Measurements from ENCODE around the gene ERBIN. TPM values are rescaled to one million over a fixed set of nuclear protein-coding genes. Genes with fewer than 3 reads are reported as not detected.
A peak's percentile ranks its signal among the peaks of the same experiment; 100 is the strongest.
"Not testable (repeated sequence)": the region's sequence is repeated elsewhere in the genome, so short reads cannot be mapped to it uniquely, and the experiment has no call there.

Gene ERBIN
- total RNA-seq, 1 donor from 2014 or later = 91.9 TPM

DNA sequence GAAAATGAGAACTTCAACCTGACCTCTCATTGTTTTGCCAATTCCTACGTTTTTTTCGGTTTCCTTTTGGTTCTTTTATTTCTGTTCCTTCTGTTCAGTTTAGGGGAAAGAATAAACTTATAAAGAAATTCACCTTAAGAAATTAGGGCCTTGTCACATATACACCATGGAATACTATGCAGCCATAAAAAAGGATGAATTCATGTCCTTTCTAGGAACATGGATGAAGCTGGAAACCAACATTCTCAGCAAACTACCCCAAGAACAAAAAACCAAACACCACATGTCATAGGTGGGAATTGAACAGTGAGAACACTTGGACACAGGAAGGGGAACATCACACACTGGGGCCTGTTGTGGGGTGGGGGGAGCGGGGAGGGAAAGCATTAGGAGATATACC lies 46.5 kb downstream of the ERBIN start:
- not testable (repeated sequence) for H3K9ac ChIP-seq (ENCODE audit: low read depth in 1 of 3, low read length in 3 of 3); H3K36me3 ChIP-seq (ENCODE audit: control insufficient read depth in 3 of 3, insufficient read depth in 3 of 3, low read length in 3 of 3); H3K4me3 ChIP-seq (ENCODE audit: low read length in 3 of 3); H3K9me3 ChIP-seq (ENCODE audit: control insufficient read depth in 3 of 3, low read length in 3 of 3); H3K27me3 ChIP-seq (ENCODE audit: control insufficient read depth in 3 of 3, insufficient read depth in 3 of 3, low read length in 3 of 3)
- peaks cover 13 to 32% (median 16%) of the 10 kb centered on the region in 3 donors for H3K4me1 ChIP-seq (ENCODE audit: control insufficient read depth in 3 of 3, insufficient read depth in 3 of 3, low read length in 3 of 3)
- H3K27ac ChIP-seq (ENCODE audit: low read depth, low read length) = peak overlapping the region; percentile 12

DNA sequence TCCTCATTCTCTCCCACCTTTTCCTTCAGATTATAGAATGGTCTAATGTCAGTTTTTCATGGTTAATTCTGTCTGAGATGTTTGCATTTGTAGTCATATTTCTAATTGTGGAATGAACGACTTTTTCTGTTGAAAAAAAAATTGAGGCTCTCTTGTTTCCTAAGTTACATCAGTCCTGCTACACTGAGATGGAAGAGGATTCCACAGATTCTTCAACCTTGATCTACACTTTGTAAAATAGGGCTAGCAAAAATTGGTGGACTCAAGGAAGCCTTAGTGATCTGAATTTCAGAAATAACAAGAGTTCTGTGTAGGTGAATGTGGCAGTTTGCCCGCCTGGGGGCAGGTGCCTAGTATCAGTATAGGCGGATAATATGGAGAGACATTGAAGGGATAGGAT lies 51.9 kb downstream of the ERBIN start:
- Histone ChIP-seq H3K27ac (ENCODE audit: low read depth, low read length) (no peak overlapping the region), H3K9ac (ENCODE audit: low read depth in 1 of 3, low read length in 3 of 3) (no peak overlapping the region), H3K36me3 (ENCODE audit: control insufficient read depth in 3 of 3, insufficient read depth in 3 of 3, low read length in 3 of 3) (no peaks in the 10 kb centered on the region), H3K4me1 (ENCODE audit: control insufficient read depth in 3 of 3, insufficient read depth in 3 of 3, low read length in 3 of 3) (peaks cover 0 to 3% (median 2%) of the 10 kb centered on the region in 3 donors), H3K27me3 (ENCODE audit: control insufficient read depth in 3 of 3, insufficient read depth in 3 of 3, low read length in 3 of 3) (no peaks in the 10 kb centered on the region), H3K9me3 (ENCODE audit: control insufficient read depth in 3 of 3, low read length in 3 of 3) (no peaks in the 10 kb centered on the region), H3K4me3 (ENCODE audit: low read length in 3 of 3) (no peak overlapping the region)

DNA sequence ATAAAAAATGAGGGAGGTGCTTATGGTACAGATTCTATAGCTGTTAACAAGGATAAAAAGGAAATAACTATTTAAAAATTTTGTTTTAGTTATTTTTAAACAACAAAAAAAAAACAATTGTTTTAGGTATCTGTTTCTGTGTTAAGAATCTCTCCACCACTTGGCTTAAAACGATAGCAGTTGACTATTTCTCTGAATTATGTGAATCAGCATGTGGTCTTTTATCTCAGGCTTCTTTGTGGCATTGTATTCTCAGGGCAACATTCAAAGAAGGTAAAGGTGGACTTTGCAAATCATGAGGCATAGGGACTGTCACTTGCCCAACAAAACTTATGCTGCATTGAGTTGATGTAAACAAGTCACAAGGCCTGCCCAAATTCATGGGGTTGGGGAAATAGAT lies 55.2 kb downstream of the ERBIN start:
- Histone ChIP-seq H3K27me3 (ENCODE audit: control insufficient read depth in 3 of 3, insufficient read depth in 3 of 3, low read length in 3 of 3) (no peaks in the 10 kb centered on the region), H3K9ac (ENCODE audit: low read depth in 1 of 3, low read length in 3 of 3) (no peak overlapping the region), H3K9me3 (ENCODE audit: control insufficient read depth in 3 of 3, low read length in 3 of 3) (no peaks in the 10 kb centered on the region), H3K4me1 (ENCODE audit: control insufficient read depth in 3 of 3, insufficient read depth in 3 of 3, low read length in 3 of 3) (peaks cover 8 to 13% (median 11%) of the 10 kb centered on the region in 3 donors), H3K4me3 (ENCODE audit: low read length in 3 of 3) (no peak overlapping the region), H3K27ac (ENCODE audit: low read depth, low read length) (no peak overlapping the region), H3K36me3 (ENCODE audit: control insufficient read depth in 3 of 3, insufficient read depth in 3 of 3, low read length in 3 of 3) (no peaks in the 10 kb centered on the region)

DNA sequence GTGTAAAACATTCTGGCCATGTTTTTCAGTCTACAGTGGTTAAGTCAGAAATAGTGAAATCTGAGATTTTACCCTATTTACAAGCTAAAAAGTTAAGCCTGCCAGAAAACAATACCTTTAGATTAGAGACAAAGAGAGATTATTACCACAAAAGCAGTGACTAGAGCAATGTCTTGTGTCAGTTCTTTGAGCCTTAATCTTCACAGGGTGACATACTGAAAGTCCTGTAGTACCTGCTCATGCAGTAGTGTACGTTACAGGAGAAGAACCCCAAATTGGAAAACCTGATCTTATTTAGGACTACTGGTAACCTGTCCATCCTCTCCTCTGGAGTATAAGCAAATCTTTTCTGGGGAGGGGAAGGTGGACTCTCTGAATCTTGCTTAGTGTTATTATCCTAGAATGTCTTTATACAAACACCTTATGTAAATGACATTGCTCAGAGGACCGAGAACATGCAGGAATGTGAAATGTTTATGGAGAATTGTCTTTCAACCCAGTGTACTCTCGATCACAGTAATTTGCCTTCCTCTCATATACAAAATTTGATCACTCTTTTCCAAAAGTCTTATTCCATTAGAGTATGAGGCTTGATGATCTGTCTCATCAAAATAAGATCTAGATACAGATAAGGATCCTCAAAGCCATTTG lies 55.7 kb downstream of the ERBIN start:
- Histone ChIP-seq H3K9ac (ENCODE audit: low read depth in 1 of 3, low read length in 3 of 3) (no peak overlapping the region), H3K4me3 (ENCODE audit: low read length in 3 of 3) (no peak overlapping the region), H3K27ac (ENCODE audit: low read depth, low read length) (no peak overlapping the region), H3K36me3 (ENCODE audit: control insufficient read depth in 3 of 3, insufficient read depth in 3 of 3, low read length in 3 of 3) (no peaks in the 10 kb centered on the region), H3K4me1 (ENCODE audit: control insufficient read depth in 3 of 3, insufficient read depth in 3 of 3, low read length in 3 of 3) (peaks cover 8 to 13% (median 11%) of the 10 kb centered on the region in 3 donors), H3K9me3 (ENCODE audit: control insufficient read depth in 3 of 3, low read length in 3 of 3) (no peaks in the 10 kb centered on the region), H3K27me3 (ENCODE audit: control insufficient read depth in 3 of 3, insufficient read depth in 3 of 3, low read length in 3 of 3) (no peaks in the 10 kb centered on the region)

DNA sequence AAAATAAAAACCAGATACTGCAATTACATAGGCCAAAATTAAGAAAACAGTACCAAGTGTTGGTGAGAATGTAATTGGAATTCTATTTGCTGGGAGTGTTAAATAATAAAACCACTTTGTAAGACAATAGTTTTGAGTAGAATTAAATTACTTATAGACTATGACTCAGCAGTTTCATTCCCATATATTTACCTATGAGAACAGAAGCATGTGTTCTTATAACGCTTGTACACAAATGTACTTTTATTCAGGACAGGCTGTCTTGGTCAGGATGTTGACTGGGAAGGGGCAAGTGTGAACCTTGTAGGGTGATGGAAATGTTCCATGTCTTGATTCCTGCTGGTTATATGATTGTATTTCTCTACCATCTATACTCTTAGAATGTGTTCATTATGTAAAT lies 56.3 kb downstream of the ERBIN start:
- H3K9ac ChIP-seq (ENCODE audit: low read depth in 1 of 3, low read length in 3 of 3) = no peak overlapping the region
- peaks cover 8 to 13% (median 11%) of the 10 kb centered on the region in 3 donors for H3K4me1 ChIP-seq (ENCODE audit: control insufficient read depth in 3 of 3, insufficient read depth in 3 of 3, low read length in 3 of 3)
- H3K27me3 ChIP-seq (ENCODE audit: control insufficient read depth in 3 of 3, insufficient read depth in 3 of 3, low read length in 3 of 3) = no peaks in the 10 kb centered on the region
- H3K27ac ChIP-seq (ENCODE audit: low read depth, low read length) = no peak overlapping the region
- H3K9me3 ChIP-seq (ENCODE audit: control insufficient read depth in 3 of 3, low read length in 3 of 3) = no peaks in the 10 kb centered on the region
- H3K4me3 ChIP-seq (ENCODE audit: low read length in 3 of 3) = no peak overlapping the region
- no peaks in the 10 kb centered on the region for H3K36me3 ChIP-seq (ENCODE audit: control insufficient read depth in 3 of 3, insufficient read depth in 3 of 3, low read length in 3 of 3)

DNA sequence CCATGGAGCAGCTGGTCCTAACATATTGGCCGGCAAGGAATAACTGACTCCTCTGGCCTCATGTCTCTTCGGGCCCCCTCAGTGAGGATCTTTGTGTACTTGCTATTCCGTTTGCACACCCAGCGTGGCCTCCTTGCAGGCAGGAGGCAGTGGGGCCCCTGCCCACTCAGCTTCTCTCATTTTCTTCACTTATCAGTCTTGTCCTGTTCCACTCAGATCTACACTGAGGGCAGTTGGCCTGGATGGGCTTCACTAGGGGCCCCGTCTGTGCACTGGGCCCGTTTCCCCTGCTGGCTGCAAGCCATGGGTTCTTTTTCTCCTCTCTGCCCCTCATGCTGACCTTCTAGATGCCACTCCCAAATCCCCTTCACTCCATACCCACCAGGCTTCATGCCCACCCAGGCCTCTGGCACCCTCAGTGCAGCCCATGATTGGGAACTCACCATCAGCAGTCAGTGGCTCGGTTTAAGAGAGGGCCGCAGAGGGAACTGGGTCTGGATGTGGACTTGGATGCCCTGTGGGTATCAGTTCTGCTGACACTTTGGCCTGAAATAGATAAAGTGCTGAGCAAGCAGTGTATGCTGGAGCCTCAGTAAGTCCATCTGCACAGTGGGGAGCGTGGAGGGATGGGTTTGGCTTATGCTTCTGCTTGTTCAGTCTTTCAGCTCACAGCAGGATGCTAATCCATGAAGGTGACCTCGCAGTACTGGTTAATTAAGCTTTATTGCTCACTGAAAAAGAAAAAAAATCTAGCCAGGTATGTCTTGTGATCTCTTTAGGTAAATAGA lies 57.9 kb downstream of the ERBIN start:
- Histone ChIP-seq H3K9ac (ENCODE audit: low read depth in 1 of 3, low read length in 3 of 3) (no peak overlapping the region), H3K4me3 (ENCODE audit: low read length in 3 of 3) (no peak overlapping the region), H3K27me3 (ENCODE audit: control insufficient read depth in 3 of 3, insufficient read depth in 3 of 3, low read length in 3 of 3) (no peaks in the 10 kb centered on the region), H3K36me3 (ENCODE audit: control insufficient read depth in 3 of 3, insufficient read depth in 3 of 3, low read length in 3 of 3) (no peaks in the 10 kb centered on the region), H3K27ac (ENCODE audit: low read depth, low read length) (no peak overlapping the region), H3K4me1 (ENCODE audit: control insufficient read depth in 3 of 3, insufficient read depth in 3 of 3, low read length in 3 of 3) (peaks cover 8 to 13% (median 11%) of the 10 kb centered on the region in 3 donors), H3K9me3 (ENCODE audit: control insufficient read depth in 3 of 3, low read length in 3 of 3) (no peaks in the 10 kb centered on the region)

DNA sequence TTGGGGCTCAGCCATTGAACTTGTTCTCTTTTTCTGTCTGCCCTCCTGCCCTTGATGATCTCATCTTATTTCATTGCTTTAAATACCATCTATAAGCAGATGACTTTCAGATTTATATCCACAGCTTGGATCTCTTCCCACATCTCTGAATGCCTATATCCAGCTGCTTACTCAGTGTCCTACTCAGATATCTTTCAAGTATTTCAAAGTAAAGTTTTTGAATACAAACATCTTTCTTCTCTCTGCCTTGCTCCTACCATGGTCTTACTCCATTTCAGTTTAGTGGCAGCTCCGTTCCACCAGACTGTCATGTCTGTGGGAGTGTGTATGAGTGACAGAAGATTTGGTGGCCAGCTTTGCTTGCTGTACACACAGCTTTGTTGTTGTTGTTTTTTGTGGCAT lies 59.7 kb downstream of the ERBIN start:
- Histone ChIP-seq H3K27ac (ENCODE audit: low read depth, low read length) (peak overlapping the region; percentile 3), H3K9me3 (ENCODE audit: control insufficient read depth in 3 of 3, low read length in 3 of 3) (no peaks in the 10 kb centered on the region), H3K27me3 (ENCODE audit: control insufficient read depth in 3 of 3, insufficient read depth in 3 of 3, low read length in 3 of 3) (no peaks in the 10 kb centered on the region), H3K4me1 (ENCODE audit: control insufficient read depth in 3 of 3, insufficient read depth in 3 of 3, low read length in 3 of 3) (peaks cover 8 to 13% (median 11%) of the 10 kb centered on the region in 3 donors), H3K36me3 (ENCODE audit: control insufficient read depth in 3 of 3, insufficient read depth in 3 of 3, low read length in 3 of 3) (no peaks in the 10 kb centered on the region), H3K4me3 (ENCODE audit: low read length in 3 of 3) (no peak overlapping the region), H3K9ac (ENCODE audit: low read depth in 1 of 3, low read length in 3 of 3) (no peak overlapping the region)

DNA sequence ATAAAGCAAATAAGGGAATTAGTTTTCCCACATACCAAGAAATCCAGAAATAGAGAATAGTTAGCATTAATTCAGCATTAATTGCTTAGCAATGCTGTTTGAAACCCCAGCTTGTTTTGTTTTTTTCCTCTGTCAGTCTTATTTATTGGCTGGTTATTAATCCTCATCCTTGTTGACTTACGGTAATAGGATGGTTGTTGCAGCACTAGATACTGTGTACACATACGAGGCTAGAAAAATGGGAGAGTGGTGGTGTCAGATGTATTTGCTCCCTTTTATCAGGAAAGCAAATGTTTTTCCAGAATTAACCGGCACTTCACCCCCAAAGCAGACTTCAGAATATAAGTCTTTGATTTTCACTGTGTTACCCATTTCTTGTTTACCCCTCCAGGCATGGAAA lies 60.4 kb downstream of the ERBIN start:
- H3K9ac ChIP-seq (ENCODE audit: low read depth in 1 of 3, low read length in 3 of 3) = no peak overlapping the region
- H3K9me3 ChIP-seq (ENCODE audit: control insufficient read depth in 3 of 3, low read length in 3 of 3) = no peaks in the 10 kb centered on the region
- no peak overlapping the region for H3K4me3 ChIP-seq (ENCODE audit: low read length in 3 of 3)

DNA sequence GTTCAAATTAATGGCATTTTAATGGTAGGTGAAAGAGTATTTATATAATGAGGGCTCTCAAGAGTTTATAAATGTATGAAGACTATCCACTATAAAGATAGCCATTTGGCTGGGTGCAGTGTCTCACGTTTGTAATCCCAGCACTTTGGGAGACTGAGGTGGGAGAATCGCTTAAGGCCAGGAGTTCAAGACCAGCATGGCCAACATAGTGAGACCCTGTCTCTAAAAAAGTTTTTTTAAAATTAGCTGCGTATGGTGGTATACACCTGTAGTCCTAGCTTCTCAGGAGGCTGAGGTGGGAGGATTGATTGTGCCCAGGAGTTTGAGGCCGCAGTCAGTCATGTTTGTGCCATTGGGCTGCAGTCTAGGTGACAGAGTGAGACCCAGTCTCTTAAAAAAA lies 61.6 kb downstream of the ERBIN start:
- Histone ChIP-seq H3K9ac (ENCODE audit: low read depth in 1 of 3, low read length in 3 of 3) (no peak overlapping the region), H3K9me3 (ENCODE audit: control insufficient read depth in 3 of 3, low read length in 3 of 3) (no peaks in the 10 kb centered on the region), H3K4me1 (ENCODE audit: control insufficient read depth in 3 of 3, insufficient read depth in 3 of 3, low read length in 3 of 3) (peaks cover 7 to 11% (median 10%) of the 10 kb centered on the region in 3 donors)

More for the DNA sequence above, 60.4 kb downstream of the ERBIN start:
- Histone ChIP-seq H3K4me1 (ENCODE audit: control insufficient read depth in 3 of 3, insufficient read depth in 3 of 3, low read length in 3 of 3) (peaks cover 8 to 13% (median 11%) of the 10 kb centered on the region in 3 donors), H3K27ac (ENCODE audit: low read depth, low read length) (no peak overlapping the region), H3K27me3 (ENCODE audit: control insufficient read depth in 3 of 3, insufficient read depth in 3 of 3, low read length in 3 of 3) (no peaks in the 10 kb centered on the region), H3K36me3 (ENCODE audit: control insufficient read depth in 3 of 3, insufficient read depth in 3 of 3, low read length in 3 of 3) (no peaks in the 10 kb centered on the region)

DNA sequence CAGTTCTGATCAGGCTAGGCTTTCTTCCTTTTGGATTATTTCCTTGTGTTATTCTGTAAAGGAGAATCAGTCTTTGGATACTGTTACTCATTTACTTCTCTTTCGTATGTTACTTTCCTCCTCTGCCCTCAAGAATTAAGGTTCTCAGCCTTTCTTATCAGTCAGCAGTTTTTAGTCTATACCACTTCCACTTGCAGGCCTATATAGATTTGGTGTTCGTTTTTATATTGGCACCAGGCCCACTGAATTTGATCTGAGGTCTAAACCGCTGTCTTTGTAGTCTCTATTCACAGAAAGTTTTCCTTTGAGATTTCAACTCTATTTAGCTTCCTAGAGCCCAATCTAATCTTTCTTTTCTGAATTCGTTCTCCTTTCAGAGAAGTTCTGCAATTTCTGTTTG lies 62.8 kb downstream of the ERBIN start:
- no peak overlapping the region for H3K4me3 ChIP-seq (ENCODE audit: low read length in 3 of 3)
- no peaks in the 10 kb centered on the region for H3K36me3 ChIP-seq (ENCODE audit: control insufficient read depth in 3 of 3, insufficient read depth in 3 of 3, low read length in 3 of 3)
- no peak overlapping the region for H3K27ac ChIP-seq (ENCODE audit: low read depth, low read length)
- no peak overlapping the region for H3K9ac ChIP-seq (ENCODE audit: low read depth in 1 of 3, low read length in 3 of 3)
- no peaks in the 10 kb centered on the region for H3K27me3 ChIP-seq (ENCODE audit: control insufficient read depth in 3 of 3, insufficient read depth in 3 of 3, low read length in 3 of 3)
- peaks cover 5% of the 10 kb centered on the region in 3 donors for H3K4me1 ChIP-seq (ENCODE audit: control insufficient read depth in 3 of 3, insufficient read depth in 3 of 3, low read length in 3 of 3)
- no peaks in the 10 kb centered on the region for H3K9me3 ChIP-seq (ENCODE audit: control insufficient read depth in 3 of 3, low read length in 3 of 3)

More for the DNA sequence above, 61.6 kb downstream of the ERBIN start:
- no peaks in the 10 kb centered on the region for H3K27me3 ChIP-seq (ENCODE audit: control insufficient read depth in 3 of 3, insufficient read depth in 3 of 3, low read length in 3 of 3)
- no peak overlapping the region for H3K27ac ChIP-seq (ENCODE audit: low read depth, low read length)
- H3K4me3 ChIP-seq (ENCODE audit: low read length in 3 of 3) = no peak overlapping the region
- no peaks in the 10 kb centered on the region for H3K36me3 ChIP-seq (ENCODE audit: control insufficient read depth in 3 of 3, insufficient read depth in 3 of 3, low read length in 3 of 3)
